Measurements from ENCODE around the gene TGFBR3.

The TGFBR3 gene

GRCh38 chr1:91711504-91712247 is 174.3 kb downstream of the TGFBR3 start:
- DNase-seq (ENCODE audit: low read depth in 2 of 2) = no peak

DNA sequence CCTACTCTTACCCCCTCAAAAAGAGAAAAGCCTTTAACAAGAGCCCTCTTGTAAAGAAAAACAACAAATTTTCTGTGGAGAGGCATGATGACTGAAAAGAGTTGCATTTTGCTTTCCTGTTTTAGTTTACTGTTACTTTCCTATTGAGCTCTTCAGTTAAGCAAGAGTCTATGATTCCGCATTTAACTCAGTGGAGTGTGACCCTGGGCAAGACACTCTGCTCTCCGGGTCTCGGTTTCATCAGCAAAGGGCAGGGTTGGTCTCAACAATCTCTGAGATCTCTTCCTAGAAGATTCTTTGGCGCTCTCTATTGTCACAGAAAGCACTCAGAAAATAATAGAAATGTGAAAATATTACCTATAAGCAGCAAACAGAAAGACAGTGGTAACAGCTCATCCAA is 175.7 kb downstream of the TGFBR3 start:
- no peak for DNase-seq (ENCODE audit: low read depth in 2 of 2)

DNA sequence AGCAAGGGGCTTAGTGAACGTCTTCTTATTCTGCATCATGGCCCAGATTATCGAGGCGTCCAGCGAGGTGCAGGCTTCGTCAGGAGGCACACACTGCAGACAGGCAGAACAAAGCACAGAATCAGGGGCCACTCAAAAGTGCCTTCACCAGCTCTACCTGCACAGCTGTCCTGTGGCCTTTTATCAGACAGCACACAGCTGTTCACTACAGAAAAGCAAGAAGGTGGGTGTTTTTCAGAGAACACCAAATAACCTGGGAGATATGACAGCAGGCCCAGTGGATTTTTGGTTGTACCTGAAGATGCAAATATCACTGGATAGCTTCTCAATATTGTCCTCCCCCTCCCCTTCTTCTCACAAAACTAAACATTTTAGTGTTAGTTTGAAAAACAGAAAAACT is 177.3 kb downstream of the TGFBR3 start:
- no peak for DNase-seq (ENCODE audit: low read depth in 2 of 2)

- DNase-seq (ENCODE audit: low read depth in 2 of 2) = no peak
These were observed 178.1 kb downstream of the TGFBR3 start for GRCh38 chr1:91707890-91708218.

- no peak for DNase-seq (ENCODE audit: low read depth in 2 of 2)
These were observed 178.6 kb downstream of the TGFBR3 start for GRCh38 chr1:91707114-91707889.

DNA sequence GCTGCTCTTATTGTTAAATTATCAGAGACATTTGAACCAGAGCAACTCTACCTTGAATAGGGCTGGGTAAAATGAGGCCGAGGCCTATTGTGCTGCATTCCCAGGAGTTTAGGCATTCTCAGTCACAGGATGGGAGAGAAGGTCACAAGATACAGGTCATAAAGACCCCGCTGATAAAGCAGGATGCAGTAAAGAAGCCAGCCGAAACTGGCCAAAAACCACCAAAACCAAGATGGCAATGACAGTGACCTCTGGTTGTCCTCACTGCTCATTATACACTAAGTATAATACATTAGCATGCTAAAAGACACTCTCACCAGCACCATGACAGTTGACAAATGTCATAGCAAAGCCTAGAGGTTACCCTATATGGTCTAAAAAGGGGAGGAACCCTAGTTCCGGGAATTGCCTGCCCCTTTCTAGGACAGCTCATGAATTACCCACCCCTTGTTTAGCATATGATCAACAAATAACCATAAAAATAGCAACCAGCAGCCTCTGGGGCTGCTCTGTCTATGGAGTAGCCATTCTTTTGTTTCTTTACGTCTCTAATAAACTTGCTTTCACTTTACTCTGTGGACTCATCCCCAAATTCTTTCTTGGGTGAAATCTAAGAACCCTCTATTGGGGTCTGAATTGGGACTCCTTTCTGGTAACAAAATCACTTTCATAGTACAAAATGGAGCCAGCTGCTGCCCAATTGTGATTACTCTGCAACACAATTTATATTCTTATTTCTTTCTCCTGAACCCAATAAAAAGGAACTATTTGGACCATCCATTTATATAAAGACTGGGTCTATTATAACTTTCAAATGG is 179.6 kb downstream of the TGFBR3 start:
- no peak for DNase-seq (ENCODE audit: low read depth in 2 of 2)

DNA sequence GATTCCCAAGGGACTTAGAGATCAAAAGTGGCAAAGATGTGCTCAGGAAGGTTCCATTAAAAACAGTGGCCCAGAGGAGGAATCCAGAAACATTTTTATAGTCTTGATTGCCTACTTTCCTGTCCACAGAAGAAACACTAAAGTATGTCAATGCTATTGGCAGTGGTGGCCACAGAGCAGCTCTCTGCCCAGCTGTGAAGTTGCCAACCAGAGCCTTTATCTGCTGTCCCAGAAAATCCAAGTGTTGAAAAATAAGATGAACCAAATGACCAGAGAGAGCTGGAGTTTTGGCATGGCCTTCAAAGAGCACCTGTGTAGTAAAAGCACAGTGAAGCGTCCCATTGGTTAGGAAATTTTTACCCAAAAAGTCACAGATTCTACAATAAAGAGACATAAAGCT is 181.2 kb downstream of the TGFBR3 start:
- no peak for DNase-seq (ENCODE audit: low read depth in 2 of 2)

DNA sequence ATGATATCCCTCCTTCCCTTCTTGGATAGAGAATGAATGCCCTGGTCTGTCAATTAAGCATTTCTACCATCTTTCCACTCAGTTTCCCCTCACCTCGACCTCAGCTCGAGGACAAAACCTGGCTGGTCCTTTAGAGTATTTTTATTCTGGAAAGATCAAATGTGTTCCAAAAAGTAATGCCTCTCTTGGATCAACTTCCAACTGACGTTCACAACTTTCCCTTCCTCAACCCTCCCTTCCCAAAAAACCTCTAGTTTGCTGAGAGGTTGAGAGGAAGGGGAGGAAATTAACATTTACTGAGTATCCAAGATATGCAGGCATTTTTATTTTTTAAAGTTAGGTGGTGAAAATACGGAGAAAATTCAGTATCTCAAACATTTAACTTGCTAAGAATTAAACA is 182.9 kb downstream of the TGFBR3 start:
- no peak for DNase-seq (ENCODE audit: low read depth in 2 of 2)

DNA sequence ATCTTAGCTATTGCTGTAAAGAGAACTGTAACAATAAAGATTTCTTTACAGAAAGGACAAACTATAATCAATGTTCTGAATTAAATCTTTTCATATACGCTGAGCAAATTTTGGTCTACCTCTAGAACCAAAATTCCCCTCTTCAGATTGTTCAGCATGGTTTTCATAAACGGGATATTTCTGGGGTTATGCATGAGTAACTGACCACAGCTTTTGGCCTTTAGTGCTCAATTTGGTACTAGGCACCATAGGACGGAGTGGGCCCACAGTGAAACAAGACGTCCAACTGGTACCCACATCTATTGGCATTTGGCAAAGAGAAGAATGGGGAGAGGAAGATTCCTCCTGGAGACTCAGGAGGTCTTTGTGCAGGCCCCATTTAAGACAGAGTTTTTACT is 184.5 kb downstream of the TGFBR3 start:
- no peak for DNase-seq (ENCODE audit: low read depth in 2 of 2)

GRCh38 chr1:91700771-91701471 is 185.0 kb downstream of the TGFBR3 start:
- DNase-seq (ENCODE audit: low read depth in 2 of 2) = peak; percentile 96

- peak; percentile 55 to 62 for DNase-seq (ENCODE audit: low read depth in 2 of 2)
These were observed 185.6 kb downstream of the TGFBR3 start for GRCh38 chr1:91700332-91700731.

DNA sequence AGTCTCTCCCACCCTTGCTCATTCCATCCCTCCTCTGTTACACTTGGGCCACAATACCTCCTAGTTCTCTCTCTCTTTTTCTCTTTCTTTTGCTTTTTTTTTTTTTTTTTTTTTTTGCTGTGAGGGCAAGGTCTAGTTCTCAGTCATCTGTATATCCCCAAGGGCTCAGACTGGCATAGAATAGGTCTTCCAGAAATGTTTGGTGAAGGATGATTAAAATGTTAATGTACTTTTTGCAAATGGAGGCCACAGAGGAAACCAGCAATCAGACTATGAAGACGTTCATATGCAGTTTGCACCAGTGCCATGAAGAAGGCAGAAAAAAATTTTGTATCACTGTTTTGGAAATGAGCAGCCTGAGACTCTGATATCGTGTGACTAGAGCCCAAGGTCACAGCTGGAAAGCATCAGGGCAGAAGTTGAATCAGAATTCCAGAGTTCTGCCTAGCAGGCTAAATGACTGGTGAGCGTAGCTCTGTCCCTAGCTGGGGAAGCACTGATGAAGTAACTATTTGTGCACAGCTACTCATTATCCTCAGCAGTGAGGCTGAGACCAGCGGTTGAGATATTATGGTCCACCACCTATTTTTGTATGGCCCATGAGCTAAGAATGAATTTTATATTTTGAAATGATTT is 186.5 kb downstream of the TGFBR3 start:
- peak; percentile 87 to 90 for DNase-seq (ENCODE audit: low read depth in 2 of 2)

GRCh38 chr1:91697861-91698260 is 188.1 kb downstream of the TGFBR3 start:
- DNase-seq (ENCODE audit: low read depth in 2 of 2) = peak; percentile 79 to 82

GRCh38 chr1:91697416-91697815 is 188.5 kb downstream of the TGFBR3 start:
- DNase-seq (ENCODE audit: low read depth in 2 of 2) = peak in 1 of 2 experiments; percentile 8

- DNase-seq (ENCODE audit: low read depth in 2 of 2) = peak in 1 of 2 experiments; percentile 24
These were observed 189.6 kb downstream of the TGFBR3 start for GRCh38 chr1:91696321-91696720.

GRCh38 chr1:91693557-91693956 is 192.4 kb downstream of the TGFBR3 start:
- no peak for DNase-seq (ENCODE audit: low read depth in 2 of 2)

DNA sequence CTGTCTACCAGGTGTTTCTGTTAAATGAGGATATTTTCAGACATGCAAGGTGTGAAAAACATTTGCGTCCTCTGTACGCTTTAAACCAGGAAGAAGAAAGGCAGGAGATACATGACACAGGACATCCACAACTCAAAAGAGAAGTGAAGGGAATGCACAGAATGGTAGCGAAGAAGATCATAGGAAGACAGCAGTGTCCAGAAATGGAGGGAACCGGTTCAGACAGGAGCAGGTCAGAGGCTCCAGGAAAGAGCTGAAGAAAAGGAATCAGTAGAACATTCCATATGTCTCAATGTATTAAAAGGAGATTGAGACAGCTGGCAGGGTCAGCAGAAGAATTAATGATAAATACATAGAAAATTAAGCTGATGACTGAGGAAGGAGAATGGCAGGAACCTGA is 194.4 kb downstream of the TGFBR3 start:
- DNase-seq (ENCODE audit: low read depth in 2 of 2) = no peak

- DNase-seq (ENCODE audit: low read depth in 2 of 2) = no peak
These were observed 196.1 kb downstream of the TGFBR3 start for GRCh38 chr1:91689641-91690481.

DNA sequence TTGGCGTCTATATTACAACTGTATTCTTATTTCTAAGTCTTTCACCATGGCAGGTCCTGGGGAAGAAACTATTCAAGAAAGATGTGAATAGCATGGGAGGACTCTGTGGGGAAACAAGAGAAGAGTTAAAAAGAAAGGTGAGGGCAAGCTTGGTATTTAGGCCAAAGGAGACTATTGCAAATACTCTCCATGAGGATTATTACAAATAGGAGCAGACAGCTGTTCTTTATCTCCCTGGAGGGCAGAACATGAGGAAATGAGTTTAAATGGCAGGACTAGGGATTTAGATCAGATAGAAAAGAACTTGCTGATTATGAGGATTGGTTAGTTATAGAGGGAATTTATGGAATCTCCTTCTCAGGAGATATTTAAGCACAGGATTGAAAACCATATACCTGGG is 198.5 kb downstream of the TGFBR3 start:
- no peak for DNase-seq (ENCODE audit: low read depth in 2 of 2)

DNA sequence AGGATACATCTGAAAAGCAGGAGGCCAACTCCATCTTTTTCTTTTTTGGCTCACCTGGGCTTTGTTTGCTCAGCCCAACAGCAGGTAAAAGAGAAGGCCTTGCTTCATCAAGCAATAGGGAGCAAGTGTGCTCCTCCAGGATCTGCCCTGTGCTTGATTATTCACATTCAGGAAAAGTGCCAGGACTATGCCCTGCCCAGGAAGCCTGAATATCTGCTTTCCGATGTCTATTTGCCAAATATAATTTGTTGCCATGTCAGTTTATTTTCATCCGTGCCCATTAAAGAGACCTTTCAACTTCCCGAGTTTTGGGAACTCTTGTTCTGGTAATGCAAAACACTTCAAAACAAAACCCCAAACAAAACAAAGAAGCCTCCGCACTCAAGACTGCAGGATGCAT is 200.0 kb downstream of the TGFBR3 start:
- DNase-seq (ENCODE audit: low read depth in 2 of 2) = no peak

Data from fibroblast of skin of left quadriceps (primary cell).